Left cardiac atrium (tissue), 4 donors: ENCODE data around the gene EFCAB11. TPM values are rescaled to one million over a fixed set of nuclear protein-coding genes. Genes with fewer than 3 reads are reported as not detected.

Source experiments
- ATAC-seq, 2 donors: fragments of 200-7000 bp; cut with Tn5 transposase; one replicate each; pipeline ENCODE4 v1.9.1; 2020; ENCODE audit warnings: mild to moderate bottlenecking in 2 of 2, moderate library complexity in 2 of 2
- DNase-seq: peaks from one replicate; pipeline ENCODE4 v3.0.0-alpha.2; 2020
- intact Hi-C, 2 donors: fragments of 100-400 bp; cut with DNase I; formaldehyde crosslinking; loops; one replicate each; pipeline versions ENCODE4 v1.14.1 to v1.15.1; 2022 to 2023
- long read RNA-seq: library from polyadenylated mRNA; unstranded; transcript quantifications from one replicate; pipeline ENCODE4 v2.0.0, GENCODE V29; 2021
- total RNA-seq, 2 donors: library from RNA; stranded (reverse); fragmentation: NEBNext Ultra II Directional; extraction: Animal tissue kit (Norgen Biotek cat#: 25700); gene quantifications; one replicate each; pipeline ENCODE4 v1.2.1, GENCODE V29; 2021
- donor health status: DM: no; HTN: yes; CAD: no.
- donor health status: DM: no; HTN: yes; CAD: no; lungs with severe emphysema.
- donor health status: DM: yes; HTN: yes; CAD: no.
- donor health status: Dilated cardiomyopathy.

Gene EFCAB11
- total RNA-seq = 1 to 10 TPM; 2.8 to 3.8 TPM
- long read RNA-seq, partial matches to known transcripts = 0 of 4 reads
- long read RNA-seq, other reads (novel, unspliced or antisense) = 0 of 4 reads

GRCh38 chr14:89954070-89955021, at the start of gene EFCAB11:
EFCAB11 (minus strand) TSS chr14:89954730; CDS start chr14:89954660, 70 bp downstream.
- intact Hi-C loops = no loop called here

GRCh38 chr14:90003526-90004307, 49.2 kb upstream of the EFCAB11 start:
- ATAC-seq (no peak), DNase-seq (no peak)
- intact Hi-C loops = no loop called here

More at GRCh38 chr14:89954070-89955021, at the start of gene EFCAB11:
- DNase-seq (peak; percentile 97), ATAC-seq (peak; percentile 95)

- ATAC-seq = no peak
- DNase-seq = no peak
- intact Hi-C loops = no loop called here
These were observed 46.4 kb upstream of the EFCAB11 start for GRCh38 chr14:90000935-90001334.

- DNase-seq (no peak), ATAC-seq (no peak)
- intact Hi-C loops = no loop called here
These were observed 42.4 kb upstream of the EFCAB11 start for GRCh38 chr14:89996963-89997362.

GRCh38 chr14:89992273-89992672, 37.7 kb upstream of the EFCAB11 start:
- no peak for ATAC-seq
- DNase-seq = no peak
- intact Hi-C loops = no loop called here

GRCh38 chr14:89990623-89991275, 36.2 kb upstream of the EFCAB11 start:
- DNase-seq = no peak
- peak in 1 of 2 donors; percentile 47 for ATAC-seq
- intact Hi-C loops = no loop called here

- intact Hi-C loops = no loop called here
- ATAC-seq = no peak
These were observed 35.7 kb upstream of the EFCAB11 start for GRCh38 chr14:89990218-89990617.

GRCh38 chr14:89988787-89989186, 34.3 kb upstream of the EFCAB11 start:
- ATAC-seq (no peak), DNase-seq (no peak)
- intact Hi-C loops = no loop called here

More at GRCh38 chr14:89990218-89990617, 35.7 kb upstream of the EFCAB11 start:
- DNase-seq = no peak

- intact Hi-C loops = no loop called here
- ATAC-seq (no peak), DNase-seq (no peak)
These were observed 32.6 kb upstream of the EFCAB11 start for GRCh38 chr14:89987161-89987475.

GRCh38 chr14:89986462-89987160, 32.1 kb upstream of the EFCAB11 start:
- ATAC-seq (no peak), DNase-seq (no peak)
- intact Hi-C loops = no loop called here

- DNase-seq (no peak), ATAC-seq (no peak)
- intact Hi-C loops = no loop called here
These were observed 28.8 kb upstream of the EFCAB11 start for GRCh38 chr14:89983375-89983774.

GRCh38 chr14:89978656-89979055, 24.1 kb upstream of the EFCAB11 start:
- intact Hi-C loops = no loop called here
- DNase-seq = no peak
- no peak for ATAC-seq

GRCh38 chr14:89977668-89978067, 23.1 kb upstream of the EFCAB11 start:
- DNase-seq = no peak
- intact Hi-C loops = no loop called here
- no peak for ATAC-seq

- DNase-seq (peak; percentile 68), ATAC-seq (peak; percentile 87 to 91)
- intact Hi-C loops = loop anchor here (1.0 to 5.0 kb wide), 3 partner anchors 84 to 264 kb away; no protein-coding TSS in a partner anchor
These were observed 18.8 kb upstream of the EFCAB11 start for GRCh38 chr14:89973234-89973823.

- intact Hi-C loops = no loop called here
- ATAC-seq (no peak), DNase-seq (no peak)
These were observed 11.3 kb upstream of the EFCAB11 start for GRCh38 chr14:89965839-89966238.

- intact Hi-C loops = no loop called here
- DNase-seq = no peak
- no peak for ATAC-seq
These were observed 8.9 kb upstream of the EFCAB11 start for GRCh38 chr14:89963288-89963978.

- DNase-seq = no peak
- intact Hi-C loops = no loop called here
- ATAC-seq = no peak
These were observed 6.4 kb upstream of the EFCAB11 start for GRCh38 chr14:89960914-89961313.

GRCh38 chr14:89959853-89960445, 5.4 kb upstream of the EFCAB11 start:
- intact Hi-C loops = no loop called here

More at GRCh38 chr14:89959853-89960445, 5.4 kb upstream of the EFCAB11 start:
- DNase-seq (no peak), ATAC-seq (no peak)
